ENCODE measurements around the gene RARRES2.

DNA sequence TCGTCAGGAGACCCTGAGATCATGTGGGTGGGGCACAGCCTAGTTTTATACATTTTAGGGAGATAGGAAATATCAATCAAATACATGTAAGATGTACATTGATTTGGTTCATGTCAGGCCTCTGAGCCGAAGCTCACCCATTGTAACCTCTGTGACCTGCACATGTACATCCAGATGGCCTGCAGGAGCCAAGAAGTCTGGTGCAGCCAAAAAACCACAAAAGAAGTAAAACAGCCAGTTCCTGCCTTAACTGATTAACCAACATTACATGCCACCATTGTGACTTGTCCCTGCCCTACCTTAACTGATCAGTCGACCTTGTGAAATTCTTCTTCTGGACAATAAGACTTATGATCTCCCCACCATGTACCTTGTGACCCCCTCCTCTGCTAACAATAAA lies 34.3 kb downstream of the RARRES2 start:
- TF ChIP-seq, protein P1, sequence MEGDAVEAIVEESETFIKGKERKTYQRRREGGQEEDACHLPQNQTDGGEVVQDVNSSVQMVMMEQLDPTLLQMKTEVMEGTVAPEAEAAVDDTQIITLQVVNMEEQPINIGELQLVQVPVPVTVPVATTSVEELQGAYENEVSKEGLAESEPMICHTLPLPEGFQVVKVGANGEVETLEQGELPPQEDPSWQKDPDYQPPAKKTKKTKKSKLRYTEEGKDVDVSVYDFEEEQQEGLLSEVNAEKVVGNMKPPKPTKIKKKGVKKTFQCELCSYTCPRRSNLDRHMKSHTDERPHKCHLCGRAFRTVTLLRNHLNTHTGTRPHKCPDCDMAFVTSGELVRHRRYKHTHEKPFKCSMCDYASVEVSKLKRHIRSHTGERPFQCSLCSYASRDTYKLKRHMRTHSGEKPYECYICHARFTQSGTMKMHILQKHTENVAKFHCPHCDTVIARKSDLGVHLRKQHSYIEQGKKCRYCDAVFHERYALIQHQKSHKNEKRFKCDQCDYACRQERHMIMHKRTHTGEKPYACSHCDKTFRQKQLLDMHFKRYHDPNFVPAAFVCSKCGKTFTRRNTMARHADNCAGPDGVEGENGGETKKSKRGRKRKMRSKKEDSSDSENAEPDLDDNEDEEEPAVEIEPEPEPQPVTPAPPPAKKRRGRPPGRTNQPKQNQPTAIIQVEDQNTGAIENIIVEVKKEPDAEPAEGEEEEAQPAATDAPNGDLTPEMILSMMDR (IDR thresholded peaks at IDR 0.05; ENCODE audit: insufficient read depth, low read length): no peak
- no peak for TF ChIP-seq POLR2AphosphoS5 (IDR thresholded peaks at IDR 0.05; ENCODE audit: low read depth)
- TF ChIP-seq, protein P2, sequence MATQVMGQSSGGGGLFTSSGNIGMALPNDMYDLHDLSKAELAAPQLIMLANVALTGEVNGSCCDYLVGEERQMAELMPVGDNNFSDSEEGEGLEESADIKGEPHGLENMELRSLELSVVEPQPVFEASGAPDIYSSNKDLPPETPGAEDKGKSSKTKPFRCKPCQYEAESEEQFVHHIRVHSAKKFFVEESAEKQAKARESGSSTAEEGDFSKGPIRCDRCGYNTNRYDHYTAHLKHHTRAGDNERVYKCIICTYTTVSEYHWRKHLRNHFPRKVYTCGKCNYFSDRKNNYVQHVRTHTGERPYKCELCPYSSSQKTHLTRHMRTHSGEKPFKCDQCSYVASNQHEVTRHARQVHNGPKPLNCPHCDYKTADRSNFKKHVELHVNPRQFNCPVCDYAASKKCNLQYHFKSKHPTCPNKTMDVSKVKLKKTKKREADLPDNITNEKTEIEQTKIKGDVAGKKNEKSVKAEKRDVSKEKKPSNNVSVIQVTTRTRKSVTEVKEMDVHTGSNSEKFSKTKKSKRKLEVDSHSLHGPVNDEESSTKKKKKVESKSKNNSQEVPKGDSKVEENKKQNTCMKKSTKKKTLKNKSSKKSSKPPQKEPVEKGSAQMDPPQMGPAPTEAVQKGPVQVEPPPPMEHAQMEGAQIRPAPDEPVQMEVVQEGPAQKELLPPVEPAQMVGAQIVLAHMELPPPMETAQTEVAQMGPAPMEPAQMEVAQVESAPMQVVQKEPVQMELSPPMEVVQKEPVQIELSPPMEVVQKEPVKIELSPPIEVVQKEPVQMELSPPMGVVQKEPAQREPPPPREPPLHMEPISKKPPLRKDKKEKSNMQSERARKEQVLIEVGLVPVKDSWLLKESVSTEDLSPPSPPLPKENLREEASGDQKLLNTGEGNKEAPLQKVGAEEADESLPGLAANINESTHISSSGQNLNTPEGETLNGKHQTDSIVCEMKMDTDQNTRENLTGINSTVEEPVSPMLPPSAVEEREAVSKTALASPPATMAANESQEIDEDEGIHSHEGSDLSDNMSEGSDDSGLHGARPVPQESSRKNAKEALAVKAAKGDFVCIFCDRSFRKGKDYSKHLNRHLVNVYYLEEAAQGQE (IDR thresholded peaks at IDR 0.05; ENCODE audit: insufficient replicate concordance, low read depth): no peak

All from HL-60 (cell line).